ENCODE measurements around the gene GABRB3. TPM values are rescaled to one million over a fixed set of nuclear protein-coding genes. Genes with fewer than 3 reads are reported as not detected.

GABRB3 gene
- total RNA-seq, 2 experiments from 2014 or later: not detected

- CTCF ChIA-PET: no interaction called here
- POLR2A ChIA-PET: no interaction called here
Observed at GRCh38 chr15:26686547-26687187, 86.2 kb downstream of the GABRB3 start.

- ChIA-PET POLR2A (no interaction called here), CTCF (no interaction called here)
Observed at GRCh38 chr15:26682598-26683164, 90.2 kb downstream of the GABRB3 start.

DNA sequence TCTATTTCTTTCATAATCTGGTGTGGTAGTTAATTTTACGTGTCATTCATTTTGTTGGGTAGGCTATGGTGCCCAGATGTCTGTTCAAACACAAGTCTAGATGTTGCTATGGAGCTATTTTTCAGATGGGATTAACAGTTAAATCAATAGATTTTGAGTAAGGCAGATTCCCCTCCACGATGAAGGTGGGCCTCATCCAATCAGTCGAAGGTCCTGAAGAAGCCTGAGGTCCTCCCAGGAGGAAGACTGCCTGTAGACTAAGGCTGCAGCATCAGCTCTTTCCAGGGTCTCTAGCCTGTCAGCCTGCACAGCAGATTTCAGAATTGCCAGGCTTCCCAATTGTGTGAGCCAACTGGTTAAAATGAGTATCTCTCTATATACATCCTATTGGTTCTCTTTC lies 92.9 kb downstream of the GABRB3 start:
- CTCF ChIA-PET: no interaction called here

DNA sequence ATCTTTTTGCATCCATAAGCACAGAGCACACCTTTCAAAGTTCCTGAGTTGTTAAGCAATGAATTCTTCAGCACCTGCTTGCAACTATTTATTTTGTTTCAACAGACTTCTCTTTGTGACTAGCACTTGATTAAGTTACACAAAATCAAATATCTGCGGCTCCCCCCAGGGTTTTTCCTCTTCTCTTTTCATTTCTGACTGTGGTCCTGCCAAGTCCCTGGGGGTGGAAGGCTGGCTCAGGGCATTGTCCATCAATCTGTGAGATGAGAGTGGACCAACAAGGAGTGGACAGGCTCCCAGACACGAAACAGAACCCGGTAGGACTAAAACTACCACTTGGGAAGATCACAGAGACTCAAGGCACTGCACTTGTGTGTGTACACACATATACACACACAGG lies 96.8 kb downstream of the GABRB3 start:
- POLR2A ChIA-PET: no interaction called here
- CTCF ChIA-PET: no interaction called here

More for the DNA sequence above, 92.9 kb downstream of the GABRB3 start:
- POLR2A ChIA-PET: no interaction called here

- POLR2A ChIA-PET: no interaction called here
Observed at GRCh38 chr15:26674467-26674866, 98.4 kb downstream of the GABRB3 start.

DNA sequence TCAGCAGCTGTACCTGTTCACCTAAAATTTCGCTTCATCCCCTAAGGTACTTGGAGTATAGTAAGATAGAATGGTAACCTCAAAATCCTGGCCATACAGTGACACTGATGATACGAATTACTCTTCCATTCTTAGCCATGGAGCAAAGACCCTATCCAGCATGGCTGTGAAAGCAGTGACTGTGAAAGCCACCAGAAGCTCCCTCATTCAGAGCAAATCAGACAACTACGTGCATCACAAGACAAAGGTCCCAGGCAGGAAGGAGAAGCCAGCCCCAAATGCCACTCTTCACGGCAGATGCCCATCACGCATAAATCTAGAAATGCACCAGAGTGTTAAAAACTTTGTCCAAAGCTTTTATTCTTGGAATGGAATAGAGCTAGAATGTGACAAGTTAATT lies 99.4 kb downstream of the GABRB3 start:
- POLR2A ChIA-PET: no interaction called here
- CTCF ChIA-PET: no interaction called here

More at GRCh38 chr15:26674467-26674866, 98.4 kb downstream of the GABRB3 start:
- CTCF ChIA-PET: interaction anchor here (0.6 kb wide), 1 partner anchor 19 kb away, joined by 3 read pairs; no protein-coding TSS in a partner anchor

GRCh38 chr15:26670116-26670515 lies 102.8 kb downstream of the GABRB3 start:
- CTCF ChIA-PET: no interaction called here
- POLR2A ChIA-PET: no interaction called here

DNA sequence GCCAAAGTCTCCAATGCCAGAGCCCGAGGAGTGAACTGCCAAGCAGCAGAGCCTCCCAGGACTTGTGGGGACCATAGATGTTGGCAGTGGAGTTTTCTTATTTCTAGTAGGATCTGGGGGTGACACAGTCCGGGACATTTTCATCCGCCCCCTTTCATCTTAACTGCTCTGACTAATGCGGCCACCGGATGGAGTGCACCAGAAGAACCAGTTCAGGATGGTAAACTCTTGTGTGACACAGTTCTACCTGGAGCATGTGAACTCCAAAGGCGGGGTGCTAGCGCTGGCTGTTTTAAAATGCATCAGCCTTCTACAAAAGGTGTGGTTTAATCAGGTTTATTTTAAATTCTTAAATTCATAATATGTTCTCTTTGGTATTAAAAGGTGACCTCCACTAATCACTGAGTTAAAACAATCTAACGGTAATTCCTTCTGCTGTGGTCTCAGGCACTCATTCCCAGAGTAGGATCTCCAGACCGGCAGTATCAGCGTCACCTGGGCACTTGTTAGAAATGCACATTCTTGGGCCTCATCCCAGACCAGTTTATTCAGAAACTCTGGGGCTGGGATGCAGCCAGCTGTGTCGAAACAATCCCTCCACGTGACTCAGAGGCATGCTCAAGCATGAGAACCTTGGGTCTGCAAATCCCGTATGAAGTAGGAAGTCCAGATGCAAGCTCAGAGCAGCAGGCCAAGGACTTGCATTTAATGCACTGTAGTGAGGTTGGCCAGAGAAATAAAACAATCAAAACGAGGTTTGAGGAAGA lies 105.5 kb downstream of the GABRB3 start:
- CTCF ChIA-PET: no interaction called here
- POLR2A ChIA-PET: no interaction called here

DNA sequence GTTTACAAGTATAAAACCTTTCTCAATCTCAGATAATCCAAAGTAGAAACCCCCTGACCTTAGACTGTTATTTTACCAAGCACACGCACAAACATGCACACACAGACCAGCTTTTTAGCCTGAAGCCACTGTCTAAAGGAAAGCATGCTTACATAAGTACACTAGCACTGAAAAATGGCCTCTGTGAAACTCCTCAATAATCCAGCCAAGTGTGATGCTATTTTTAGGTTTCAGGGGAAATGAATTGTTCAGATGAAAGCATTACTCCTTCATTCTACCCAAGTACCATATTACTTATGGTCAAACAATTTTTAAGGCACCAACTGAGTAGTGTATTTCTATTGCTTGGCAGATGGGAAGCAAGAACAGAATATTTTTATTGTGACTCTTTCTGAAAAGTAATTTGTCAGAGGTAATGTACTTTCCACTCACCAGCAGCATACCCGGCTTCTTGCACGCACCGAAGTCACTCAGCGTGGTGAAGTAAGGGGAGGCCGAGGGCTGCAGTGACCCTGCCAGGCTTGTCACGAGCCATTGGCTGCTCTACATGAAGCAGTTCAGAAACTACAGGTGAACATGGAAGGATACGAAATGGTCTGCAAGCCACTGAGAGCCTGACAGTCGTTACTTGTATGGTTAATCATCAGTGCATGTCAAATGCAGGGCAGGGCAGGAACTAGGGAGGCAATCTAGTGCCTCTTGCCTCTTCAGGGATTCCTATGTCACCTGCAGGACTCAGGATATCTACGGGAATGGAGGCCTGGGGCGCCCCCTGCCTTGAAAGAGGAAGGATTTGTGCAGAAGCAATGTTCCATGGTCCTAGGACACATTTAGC lies 106.7 kb downstream of the GABRB3 start:
- ChIA-PET POLR2A (no interaction called here), CTCF (no interaction called here)

DNA sequence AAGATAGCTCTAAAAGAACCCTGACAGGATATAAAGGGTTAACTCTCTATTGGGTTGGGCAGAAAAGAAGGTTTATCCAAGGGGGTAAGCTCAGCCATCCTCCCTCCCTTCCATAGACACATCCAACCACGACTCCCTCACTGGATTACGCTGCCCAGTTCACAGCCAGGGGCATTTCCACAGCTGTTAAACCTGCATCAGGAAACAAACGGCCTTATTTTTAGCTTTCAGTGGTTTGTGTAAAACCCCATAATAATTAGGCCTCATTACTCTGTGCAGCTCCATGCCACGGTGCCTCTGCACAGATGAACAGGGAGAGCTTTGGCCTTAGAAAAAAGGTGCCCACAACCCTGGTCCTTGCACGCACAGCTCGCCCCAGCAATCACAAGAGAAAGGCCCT lies 110.6 kb downstream of the GABRB3 start:
- ChIA-PET POLR2A (no interaction called here), CTCF (no interaction called here)

DNA sequence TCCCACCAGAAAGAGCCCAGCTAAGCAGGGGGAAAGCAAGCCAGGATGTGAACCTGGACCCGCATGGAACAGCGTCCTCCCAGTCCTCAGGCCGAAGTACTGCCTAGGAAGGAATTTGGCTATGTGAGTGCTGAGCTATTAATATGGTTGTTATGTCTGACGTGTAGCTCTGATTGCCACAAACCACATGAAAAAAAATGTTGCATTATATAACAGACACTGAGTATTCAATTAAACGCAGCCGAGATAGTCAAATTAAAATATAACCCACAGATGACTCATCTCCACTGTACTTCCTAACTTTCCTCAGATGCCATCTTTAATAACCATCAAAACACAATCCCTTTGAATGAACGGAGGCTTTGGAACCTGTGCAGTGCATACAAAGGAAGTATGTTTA lies 111.1 kb downstream of the GABRB3 start:
- CTCF ChIA-PET: no interaction called here
- POLR2A ChIA-PET: no interaction called here

GRCh38 chr15:26661107-26661506 lies 111.8 kb downstream of the GABRB3 start:
- POLR2A ChIA-PET: no interaction called here
- CTCF ChIA-PET: no interaction called here

GRCh38 chr15:26660241-26660640 lies 112.6 kb downstream of the GABRB3 start:
- POLR2A ChIA-PET: no interaction called here
- CTCF ChIA-PET: no interaction called here

GRCh38 chr15:26658290-26658689 lies 114.6 kb downstream of the GABRB3 start:
- ChIA-PET POLR2A (no interaction called here), CTCF (no interaction called here)

- CTCF ChIA-PET: interaction anchor here (0.7 kb wide), 1 partner anchor 19 kb away, joined by 3 read pairs; no protein-coding TSS in a partner anchor
Observed at GRCh38 chr15:26656080-26656479, 116.8 kb downstream of the GABRB3 start.

DNA sequence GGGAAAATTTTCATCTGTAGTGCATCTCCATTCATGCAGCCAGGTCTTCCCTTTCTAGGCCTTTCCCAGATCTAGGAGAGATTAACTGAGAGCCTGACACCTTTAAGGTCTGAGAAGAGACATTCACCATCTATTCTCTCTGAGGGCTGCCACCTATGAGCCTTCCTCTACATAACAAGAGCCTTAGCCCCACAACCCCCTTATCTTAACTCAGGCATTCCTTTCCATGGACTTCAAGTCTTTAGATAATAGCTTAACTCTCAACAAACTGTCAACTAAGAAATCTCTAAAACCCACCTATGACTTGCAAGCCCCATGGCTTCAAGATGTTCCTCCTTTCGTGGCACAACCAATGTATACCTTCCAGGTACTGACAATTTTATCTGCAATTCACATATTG lies 121.0 kb downstream of the GABRB3 start:
- CTCF ChIA-PET: no interaction called here
- POLR2A ChIA-PET: interaction anchor here (0.6 kb wide), 1 partner anchor 324 kb away, joined by 5 read pairs; no protein-coding TSS in a partner anchor

More at GRCh38 chr15:26656080-26656479, 116.8 kb downstream of the GABRB3 start:
- POLR2A ChIA-PET: no interaction called here

DNA sequence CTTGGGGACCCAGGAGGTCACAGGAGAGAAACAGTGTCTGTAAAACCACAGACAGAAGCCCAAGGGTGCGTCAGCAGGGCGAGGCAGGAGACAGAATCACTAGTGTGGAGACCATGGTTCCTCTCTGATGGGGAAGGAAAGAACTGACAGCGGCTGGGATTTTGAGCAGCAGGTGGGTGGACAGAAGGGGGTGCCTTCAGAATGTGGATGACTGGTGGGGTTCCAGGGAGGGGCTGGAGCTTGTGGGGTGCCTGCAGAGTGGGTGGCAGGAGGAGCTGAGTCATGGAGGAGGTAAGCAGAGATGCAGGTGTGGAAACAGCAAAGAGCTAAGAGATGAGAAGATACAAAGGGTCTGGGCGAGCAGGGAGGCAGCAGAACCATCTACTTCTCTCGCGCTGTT lies 124.2 kb downstream of the GABRB3 start:
- POLR2A ChIA-PET: no interaction called here

DNA sequence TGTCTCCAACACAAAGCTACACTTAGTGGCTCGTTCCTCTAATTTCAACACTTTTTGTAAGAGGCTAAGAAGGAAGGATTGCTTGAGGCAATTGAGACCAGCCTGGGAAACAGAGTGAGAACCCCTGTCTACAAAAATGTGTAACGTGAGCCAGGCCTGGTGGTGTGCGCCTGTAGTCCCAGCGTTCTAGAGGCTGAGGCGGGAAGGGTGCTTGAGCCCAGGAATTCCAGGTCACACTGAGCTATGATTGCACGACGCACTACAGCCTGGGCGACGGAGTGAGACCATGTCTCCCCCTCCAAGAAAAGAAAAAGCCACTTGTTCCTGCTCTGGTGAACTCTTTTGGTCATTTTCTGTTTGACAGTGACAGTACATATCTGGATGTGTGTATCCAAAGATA lies 127.9 kb downstream of the GABRB3 start:
- ChIA-PET POLR2A (no interaction called here), CTCF (no interaction called here)

More for the DNA sequence above, 124.2 kb downstream of the GABRB3 start:
- CTCF ChIA-PET: no interaction called here

DNA sequence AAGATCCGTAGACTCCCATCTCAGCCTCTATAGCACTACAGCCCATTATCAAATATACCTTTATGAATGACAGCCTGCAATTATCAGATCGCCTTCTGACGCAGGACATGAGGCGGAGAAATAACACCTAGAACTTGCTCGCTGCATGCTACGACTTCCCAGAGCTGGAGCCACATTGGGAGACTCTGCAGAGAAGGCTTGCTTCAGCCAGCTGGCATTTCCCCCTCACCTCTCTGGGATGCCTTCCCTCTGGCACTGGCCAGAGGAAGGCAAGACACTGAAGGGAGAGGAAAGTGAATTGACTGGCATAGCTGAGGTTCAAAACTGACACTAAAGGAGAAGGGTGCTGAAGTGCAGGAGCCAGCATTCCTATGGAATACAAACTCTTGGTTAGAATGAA lies 131.7 kb downstream of the GABRB3 start:
- ChIA-PET POLR2A (no interaction called here), CTCF (no interaction called here)

DNA sequence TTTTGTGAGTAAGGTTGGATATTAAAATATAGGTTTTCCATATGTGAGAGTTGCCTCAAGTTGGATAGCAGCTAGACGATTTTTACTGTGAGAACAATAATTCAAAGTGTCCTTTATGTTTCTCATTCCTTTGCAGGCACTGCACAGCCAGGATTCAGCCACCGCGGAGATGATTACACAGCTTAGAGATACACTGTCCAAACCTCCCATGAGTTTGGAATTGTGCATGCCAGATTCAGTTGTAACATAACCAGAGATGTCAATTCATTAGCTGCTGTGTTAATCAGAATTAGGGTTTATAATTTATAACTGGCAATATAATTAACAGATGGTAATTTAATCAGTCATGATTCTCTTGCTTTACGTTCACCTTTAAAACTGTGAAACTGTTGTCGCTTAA lies 132.3 kb downstream of the GABRB3 start:
- ChIA-PET POLR2A (no interaction called here), CTCF (no interaction called here)

DNA sequence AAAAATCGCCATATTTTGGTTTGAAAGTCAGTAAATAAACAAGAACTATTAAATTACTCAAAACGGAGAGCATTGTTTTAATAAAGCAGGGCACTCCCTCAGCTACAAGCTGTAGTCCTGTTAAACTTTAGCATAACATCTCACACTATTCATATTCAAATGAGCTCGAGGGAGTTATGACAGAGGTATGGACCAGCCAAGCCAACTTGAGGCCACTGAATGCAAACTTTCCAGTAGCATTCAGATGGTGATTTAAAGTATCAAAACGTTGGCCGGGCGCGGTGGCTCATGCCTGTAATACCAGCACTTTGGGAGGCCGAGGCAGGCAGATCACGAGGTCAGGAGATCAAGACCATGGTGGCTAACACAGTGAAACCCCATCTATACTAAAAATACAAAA lies 132.9 kb downstream of the GABRB3 start:
- ChIA-PET POLR2A (no interaction called here), CTCF (no interaction called here)

Measured in activated CD8-positive, alpha-beta memory T cell treated with anti-CD3 and anti-CD28 coated beads for 36 hours (primary cell).